GM19372 (cell line): Measurements from ENCODE around the gene PCBP3.
"Not testable (repeated sequence)": the region's sequence is repeated elsewhere in the genome, so short reads cannot be mapped to it uniquely, and the experiment has no call there.

ENCODE experiments used
- ATAC-seq: cut with Tn5 transposase; IDR thresholded peaks from one replicate; pipeline ENCODE4 v1.9.1; 2021; ENCODE audit warnings: mild to moderate bottlenecking, low read depth, moderate library complexity; ENCODE audit not compliant: unreplicated experiment

The PCBP3 gene

DNA sequence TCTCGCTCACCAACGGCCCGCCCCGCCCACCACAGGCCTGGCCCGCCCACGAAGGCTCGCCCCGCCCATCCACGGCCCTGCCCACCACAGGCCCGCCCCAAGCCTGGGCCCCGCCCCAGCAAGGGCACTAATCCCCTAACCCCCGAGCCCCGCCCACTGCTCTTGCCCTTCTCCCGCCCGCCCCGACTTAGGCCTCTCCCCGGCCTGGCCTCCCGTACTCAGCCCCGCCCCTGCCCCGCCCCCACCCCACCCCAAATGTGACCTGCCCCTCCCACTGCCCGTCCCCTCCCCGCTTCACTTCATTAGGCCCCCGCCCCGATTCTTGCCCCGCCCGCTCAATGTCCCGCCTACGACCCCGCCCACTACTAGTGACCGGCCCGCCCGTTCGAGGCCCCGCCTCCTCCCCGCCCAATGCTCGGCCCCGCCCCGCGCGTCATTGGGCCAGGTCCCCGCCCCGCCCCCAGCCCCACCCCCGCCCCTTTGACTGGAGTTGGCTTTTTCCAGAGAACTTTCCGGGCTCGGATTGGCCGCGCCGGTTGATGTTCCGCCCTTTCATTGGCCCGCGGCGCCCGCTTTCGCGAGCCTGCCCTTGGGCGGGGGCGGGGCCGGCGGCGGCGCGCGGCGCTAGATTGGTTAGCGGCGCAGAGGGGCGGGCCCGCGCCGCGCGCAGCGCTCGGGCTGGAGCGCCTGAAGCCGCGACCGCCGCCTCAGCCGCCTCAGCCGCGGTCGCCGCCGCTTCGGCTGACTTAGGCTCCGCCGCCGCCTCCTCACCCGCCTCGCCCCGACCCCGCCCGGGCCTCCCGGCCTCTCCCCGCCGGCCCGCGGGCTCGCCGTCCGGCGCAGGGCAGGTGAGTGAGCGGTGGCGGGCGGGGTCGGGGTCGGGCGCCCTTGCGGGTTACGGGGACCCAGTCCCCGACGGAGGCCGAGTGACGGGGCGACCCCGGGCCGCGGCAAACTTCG is at the start of gene PCBP3:
PCBP3 (plus strand) TSS at position 705 of the 960 bp plus-strand sequence. CDS start 206,361 bp downstream, outside the sequence.
- peak; percentile 72 for ATAC-seq

DNA sequence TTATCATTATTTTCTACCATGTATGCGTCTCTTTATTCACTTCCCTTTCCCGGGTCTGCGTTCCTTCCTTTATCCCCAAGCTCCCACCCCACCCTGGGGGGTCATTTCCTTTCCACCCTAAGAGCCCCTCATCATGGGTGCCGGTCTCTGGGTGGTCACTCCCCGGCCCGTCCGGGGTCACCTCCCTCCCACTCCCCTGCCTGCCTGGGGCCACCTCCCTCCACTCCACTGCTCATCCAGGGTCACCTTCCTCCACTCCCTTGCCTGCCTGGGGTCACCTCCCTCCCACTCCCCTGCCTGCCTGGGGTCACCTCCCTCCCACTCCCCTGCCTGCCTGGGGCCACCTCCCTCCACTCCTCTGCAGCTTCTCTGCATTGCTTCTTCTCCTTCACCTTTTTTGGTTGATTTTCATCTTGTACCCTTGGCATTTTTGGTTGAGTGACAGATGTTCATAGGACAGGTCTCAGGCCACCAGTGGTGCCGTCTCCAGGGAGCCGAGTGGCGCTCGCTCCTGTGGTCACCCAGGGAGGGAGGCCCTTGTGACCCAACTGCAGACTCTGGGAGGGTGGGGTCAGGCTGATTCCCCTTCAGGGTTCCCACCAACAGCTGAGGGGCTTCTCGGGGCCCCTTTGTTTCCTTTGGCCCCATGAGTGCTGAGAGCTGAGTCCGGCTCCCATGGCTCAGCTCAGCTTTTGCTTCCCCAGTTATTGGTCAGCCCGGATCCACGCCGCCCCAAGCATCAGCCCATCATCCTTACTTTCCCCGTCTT is 48.6 kb upstream of the PCBP3 start:
- no peak for ATAC-seq

DNA sequence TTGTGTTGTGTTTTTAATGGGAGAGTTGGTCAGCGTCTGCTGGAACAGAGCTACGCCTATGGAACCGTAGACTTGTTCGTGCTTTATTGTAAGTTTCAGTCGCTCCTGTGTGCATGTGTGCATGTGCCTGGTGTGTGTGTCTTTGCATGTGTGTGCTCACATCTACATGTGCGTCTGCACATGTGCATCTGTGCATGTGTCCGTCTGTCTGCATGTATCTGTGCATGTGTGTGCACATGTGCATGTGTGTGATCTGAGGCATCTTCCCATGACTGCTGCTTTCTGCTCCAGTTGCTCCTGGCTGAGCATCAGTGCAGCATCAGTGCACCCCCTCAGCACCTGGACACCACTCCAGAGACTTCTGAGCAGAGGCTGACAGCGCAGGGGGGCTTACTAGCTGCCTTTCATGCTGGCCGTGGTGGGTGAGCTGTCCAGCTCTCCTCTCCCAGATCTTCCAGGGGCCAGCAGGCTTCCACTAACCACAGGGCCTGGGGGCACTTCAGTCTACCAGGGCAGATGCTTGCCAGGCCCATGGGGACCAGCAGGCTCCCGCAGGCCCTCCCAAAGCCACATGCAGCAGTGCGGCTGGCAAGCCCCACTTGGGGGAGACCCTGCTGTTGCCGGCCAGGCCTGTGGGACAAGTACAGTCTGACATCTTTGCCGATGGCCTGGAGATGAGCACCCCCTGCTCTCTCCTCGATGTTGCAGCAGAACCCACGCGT is 47.8 kb upstream of the PCBP3 start:
- no peak for ATAC-seq

DNA sequence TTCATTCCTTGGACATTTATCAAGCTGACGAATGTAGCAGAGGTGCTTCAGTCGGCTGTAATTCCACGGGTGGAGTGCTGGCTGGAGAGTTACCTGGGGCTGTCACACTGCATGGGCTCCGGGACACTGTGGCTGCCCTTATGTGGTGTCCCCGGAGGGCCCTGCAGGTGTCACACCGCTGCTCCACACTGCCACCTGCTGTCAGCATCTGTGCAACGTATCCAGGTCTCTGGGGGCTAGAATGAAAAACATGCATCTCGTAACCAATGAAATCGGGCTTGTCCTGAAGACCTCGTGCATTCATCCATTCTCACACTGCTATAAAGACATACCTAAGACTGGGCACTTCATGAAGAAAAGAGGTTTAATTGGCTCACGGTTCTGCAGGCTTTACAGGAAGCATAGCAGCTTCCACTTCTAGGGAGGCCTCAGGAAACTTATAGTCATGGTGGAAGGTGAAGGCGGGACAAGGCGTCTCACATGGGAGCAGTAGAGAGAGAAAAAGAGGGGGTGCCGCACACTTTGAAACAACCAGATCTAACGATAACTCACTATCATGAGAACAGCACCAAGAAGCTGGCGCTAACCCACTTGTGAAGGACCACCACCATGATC is 46.7 kb upstream of the PCBP3 start:
- no peak for ATAC-seq

DNA sequence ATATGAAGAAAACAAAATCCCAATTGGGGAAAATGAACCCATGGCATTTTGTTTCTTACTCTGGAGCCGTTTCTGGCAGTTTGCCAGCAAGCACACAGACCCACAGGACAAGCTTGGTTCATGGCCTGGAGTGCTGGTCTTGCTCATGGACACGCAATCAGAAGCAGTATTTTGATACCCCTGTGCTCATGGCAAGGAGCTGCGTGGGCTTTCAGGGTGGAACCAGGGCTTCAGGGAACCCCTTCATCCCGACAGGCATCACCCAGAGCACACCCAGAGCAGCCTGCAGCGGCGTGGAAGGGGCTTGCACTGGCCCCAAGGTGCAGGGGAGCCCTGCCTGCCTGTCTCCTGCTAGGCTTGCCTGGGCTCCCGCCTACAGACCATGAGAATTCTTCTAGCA is 45.4 kb upstream of the PCBP3 start:
- ATAC-seq = no peak

DNA sequence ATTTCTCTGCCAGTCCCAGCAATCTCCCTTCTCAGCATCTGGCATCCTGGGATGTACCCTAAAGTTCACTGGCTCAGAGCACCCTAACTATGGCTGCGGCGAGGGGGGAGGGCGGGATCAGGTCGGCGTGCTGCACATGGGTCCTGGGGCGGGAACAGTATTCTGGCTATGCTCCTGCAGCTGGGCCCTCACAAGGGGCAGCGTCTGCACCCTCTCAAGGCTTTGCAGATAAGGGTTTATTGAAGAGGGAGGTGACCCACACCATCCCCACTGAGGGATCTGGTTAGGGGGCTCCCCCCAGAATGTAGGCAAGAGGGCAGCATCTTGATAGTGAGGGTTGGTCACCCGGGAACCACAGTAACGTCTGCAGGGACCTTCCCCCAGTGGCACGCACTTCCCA is 44.9 kb upstream of the PCBP3 start:
- ATAC-seq = no peak

DNA sequence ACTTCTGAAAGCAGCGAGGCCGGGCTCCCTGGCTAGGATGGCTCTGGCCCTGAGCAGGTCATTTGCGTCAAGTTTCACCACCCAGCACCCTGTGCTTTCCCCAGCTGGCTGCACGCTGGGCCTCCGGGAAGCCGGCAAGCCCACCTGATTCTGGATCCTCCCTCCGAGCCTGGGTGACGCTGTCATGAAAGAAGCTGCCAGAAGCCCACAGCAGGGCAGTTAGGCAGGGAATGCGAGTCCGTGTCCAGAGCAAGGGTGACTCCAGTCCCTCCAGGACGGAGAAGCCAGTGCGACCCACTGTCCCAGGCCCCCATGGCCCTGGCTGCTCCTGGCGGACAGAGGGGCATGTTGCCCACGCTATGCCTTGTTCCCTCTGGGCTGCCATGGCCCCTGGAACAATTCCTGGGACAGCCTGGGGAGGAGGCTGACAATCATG is 44.4 kb upstream of the PCBP3 start:
- no peak for ATAC-seq

DNA sequence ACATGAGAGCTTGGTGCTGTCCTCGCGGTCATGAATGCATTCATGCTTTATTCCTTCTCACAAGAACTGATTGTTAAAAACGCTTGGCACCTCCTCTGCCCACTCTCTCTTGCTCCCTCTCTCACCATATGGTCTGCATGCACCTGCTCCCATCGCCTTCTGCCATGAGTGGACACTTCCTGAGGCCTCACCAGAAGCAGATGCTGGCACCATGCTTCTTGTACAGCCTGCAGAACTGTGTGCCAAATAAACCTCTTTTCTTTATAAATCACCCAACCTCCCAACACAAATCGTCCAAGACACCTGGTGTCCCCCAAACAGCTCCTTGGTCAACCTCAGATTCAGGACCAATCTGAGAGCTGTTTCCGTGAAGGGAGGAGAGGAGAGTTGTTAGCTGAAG is 43.3 kb upstream of the PCBP3 start:
- no peak for ATAC-seq

DNA sequence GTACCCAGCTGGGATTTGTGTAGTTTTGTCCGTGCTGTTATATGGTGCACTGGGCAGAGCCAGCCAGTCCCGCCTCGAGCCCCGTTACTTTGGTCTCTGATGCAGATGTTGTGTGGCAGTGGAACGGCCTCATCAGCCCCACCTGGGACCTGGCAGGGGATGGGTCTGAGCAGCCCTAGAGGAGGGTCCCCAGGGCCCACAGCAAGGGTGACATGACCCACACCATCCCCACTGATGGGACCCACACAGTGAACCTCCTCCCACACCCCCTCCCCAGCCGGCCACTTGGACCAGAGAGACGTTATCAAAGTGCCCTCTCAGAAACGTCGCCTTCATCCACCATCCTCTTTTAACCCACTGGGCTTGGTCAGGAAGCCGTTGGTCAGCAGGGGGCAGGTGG is 42.0 kb upstream of the PCBP3 start:
- no peak for ATAC-seq

DNA sequence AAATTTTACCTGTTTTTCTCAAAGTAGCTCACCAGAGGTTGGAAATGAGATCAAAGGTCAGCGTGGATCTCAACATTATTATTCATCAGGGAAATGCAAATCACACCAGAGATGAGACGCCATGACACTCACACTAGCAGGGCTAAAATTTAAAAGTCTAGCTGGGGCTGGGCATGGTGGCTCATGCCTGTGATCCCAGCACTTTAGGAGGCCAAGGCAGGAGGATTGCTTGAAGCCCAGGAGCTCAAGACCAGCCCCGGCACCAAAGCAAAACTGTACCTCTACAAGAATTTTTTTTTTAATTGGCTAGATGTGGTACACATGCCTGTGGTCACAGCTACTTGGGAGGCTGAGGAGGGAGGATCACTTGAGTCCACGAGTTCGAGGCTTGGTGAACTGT is 41.4 kb upstream of the PCBP3 start:
- no peak for ATAC-seq

DNA sequence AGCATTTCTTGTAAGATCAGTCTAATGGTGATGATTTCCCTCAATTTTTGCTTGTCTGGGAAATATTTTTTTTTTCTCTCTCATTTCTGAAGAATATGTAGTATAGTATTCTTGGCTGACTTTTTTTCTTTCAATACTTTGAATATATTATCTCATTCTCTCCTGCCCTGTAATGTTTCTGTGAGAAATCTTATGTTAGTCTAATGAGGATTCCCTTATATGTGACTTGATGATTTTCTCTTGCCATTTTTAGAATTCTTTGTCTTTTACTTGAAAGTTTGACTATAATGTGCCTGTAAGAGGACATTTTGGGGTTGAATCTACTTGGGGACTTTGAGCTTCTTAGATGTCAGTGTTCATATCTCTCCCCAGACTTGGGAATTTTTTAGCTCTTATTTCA is 40.0 kb upstream of the PCBP3 start:
- ATAC-seq = no peak

DNA sequence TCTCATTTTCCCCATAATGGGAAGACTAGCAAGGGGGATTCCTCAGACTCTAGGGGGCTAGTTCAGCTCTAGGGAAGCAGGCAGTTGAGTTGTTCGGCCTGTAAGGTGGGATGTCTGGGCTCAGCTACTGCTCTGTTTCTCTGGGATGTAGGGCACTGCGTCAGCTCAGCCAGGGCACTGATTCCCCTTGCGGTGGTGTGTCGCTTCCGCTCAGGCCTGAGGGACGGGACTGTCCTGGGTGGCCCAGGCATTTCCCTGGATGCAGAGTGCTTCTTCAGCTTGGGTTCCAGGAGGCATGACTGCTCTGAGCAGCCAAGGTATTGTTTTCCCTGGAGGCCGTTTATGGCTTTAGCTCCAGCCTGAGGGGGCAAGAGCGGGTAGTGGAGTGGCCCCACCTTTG is 38.8 kb upstream of the PCBP3 start:
- ATAC-seq = not testable (repeated sequence)

DNA sequence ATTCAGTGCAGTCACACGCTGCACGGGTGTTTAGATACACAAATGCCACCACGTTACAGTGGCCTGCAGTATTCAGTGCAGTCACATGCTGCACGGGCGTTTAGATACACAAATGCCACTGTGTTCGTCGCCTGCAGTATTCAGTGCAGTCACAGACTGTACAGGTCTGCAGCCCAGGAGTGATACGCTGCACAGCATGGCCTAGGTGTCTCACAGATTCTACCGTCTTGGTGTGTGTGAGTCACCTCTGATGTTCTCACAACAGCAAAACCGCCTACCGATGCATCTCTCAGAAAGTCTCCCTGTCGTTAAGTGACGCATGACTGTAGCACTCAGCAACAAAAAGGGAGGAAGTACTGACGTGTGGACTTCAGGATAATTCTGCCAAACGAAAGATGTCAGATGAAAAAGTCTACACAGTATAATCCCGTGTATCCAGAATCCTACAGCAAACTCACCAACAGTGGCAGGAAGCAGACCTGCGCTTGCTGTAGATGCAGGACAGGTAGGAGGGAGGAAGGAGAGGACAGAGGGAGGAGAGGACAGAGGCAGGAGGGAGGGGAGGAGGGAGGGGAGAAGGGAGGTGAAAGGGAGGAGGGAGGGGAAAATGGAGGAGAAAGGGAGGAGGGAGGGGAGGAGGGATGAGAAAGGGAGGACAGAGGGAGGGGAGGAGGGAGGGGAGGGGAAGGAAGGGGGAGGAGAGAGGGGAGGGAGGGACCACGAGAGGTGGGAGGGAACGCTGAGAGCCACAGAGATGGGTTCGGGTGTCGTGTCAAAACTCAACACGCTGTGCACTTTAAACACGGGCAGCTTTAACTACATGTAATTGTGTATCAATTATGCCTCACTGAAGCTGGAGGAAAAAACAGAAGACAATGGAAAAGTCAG is 36.3 kb upstream of the PCBP3 start:
- ATAC-seq = no peak

DNA sequence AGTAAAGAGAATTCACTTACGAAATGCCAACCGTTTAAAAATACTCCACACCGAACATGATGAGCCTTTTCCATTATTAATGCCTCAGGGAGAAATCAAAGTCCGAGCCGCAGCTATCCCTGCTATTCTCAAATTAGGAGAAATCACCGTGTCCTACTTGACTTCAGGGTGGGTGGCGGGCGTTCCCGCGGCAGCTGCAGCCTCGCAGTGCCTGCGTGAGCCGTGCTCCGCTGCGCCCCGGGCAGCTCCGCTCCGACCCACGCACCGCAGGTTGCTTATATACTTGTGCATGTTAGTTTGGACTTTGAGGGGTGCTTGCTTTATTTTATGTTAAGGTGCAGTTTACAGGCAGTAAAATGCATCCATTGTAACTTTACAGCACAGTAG is 35.6 kb upstream of the PCBP3 start:
- ATAC-seq = no peak

DNA sequence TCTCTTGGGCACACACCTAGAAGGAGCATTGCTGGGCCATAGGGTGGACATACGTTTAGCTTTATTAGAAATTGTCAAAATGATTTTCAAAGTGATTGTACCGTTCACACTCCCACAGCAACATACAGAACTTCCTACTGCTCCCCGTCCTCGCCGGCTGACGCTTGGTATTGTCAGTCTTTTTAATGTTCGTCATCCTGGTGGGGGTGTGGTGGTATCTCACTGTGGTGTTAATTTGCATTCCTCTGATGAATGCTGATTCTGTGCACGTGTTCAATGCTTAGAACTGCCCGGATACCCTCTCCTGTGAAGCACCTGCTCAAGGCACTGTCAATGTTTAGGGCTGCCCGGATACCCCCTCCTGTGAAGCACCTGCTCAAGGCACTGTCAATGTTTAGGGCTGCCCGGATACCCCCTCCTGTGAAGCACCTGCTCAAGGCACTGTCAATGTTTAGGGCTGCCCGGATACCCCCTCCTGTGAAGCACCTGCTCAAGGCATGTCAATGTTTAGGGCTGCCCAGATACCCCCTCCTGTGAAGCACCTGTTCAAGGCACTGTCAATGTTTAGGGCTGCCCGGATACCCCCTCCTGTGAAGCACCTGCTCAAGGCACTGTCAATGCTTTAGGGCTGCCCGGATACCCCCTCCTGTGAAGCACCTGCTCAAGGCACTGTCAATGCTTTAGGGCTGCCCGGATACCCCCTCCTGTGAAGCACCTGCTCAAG is 34.6 kb upstream of the PCBP3 start:
- not testable (repeated sequence) for ATAC-seq

DNA sequence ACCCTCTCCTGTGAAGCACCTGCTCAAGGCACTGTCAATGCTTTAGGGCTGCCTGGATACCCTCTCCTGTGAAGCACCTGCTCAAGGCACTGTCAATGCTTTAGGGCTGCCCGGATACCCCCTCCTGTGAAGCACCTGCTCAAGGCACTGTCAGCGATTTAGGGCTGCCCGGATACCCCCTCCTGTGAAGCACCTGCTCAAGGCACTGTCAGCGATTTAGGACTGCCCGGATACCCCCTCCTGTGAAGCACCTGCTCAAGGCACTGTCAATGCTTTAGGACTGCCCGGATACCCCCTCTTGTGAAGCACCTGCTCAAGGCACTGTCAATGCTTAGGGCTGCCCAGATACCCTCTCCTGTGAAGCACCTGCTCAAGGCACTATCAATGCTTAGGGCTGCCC is 33.9 kb upstream of the PCBP3 start:
- not testable (repeated sequence) for ATAC-seq

DNA sequence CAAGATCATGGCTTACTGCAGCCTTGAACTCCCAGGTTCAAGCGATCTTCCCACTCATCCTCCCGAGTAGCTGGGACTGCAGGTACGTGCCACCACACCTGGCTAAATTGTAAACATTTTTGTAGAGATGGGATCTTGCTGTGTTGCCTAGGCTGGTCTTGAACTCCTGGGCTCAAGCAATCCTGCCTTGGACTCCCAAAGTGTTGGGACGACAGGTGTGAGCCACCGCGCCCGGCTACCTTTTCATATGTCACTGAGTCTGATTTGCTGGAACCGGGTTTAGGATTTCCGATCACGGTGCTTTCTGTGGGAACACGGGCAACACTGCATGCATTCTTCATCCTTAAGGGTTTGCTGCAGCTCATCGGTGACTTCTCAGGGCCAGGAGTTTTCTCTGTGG is 32.2 kb upstream of the PCBP3 start:
- ATAC-seq = no peak

DNA sequence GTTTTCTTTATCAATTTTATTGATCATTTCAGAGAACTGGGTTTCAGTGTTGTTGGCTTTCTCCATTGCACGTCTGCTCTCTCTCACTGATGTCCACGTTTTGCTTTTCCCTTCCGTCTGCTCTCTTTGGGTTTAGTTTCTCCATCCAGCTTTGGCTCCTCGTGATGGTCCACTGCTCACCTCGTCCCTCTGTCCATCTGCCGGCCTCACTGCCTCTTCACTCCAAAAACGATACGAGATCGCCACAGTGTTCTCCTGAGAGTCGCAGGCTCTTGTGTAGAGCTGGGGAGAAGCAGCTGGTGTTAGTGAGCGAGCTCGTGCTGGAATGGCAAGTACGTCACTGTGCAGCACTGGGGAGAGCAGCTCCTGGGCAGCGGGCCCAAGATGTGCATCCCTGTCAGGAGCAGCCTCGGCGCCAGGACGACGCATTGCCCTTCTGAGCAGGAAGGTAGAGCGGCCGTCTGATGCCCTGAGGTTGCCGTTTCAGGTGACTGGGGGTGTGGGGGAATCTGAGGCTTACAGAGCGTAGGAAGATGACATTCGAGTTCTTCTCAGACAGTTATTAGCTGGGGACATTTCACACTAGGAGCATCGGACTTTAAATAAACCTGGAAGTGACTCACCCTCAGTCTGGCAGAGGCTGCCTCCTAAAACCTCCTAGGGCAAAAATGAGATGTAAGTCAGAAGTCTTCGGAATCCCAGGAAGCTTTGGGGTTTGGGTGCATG is 31.4 kb upstream of the PCBP3 start:
- no peak for ATAC-seq
